Osteoblast (primary cell): ENCODE results near the gene TAF4. TPM values are rescaled to one million over a fixed set of nuclear protein-coding genes. Genes with fewer than 3 reads are reported as not detected.
"Not testable (repeated sequence)": the region's sequence is repeated elsewhere in the genome, so short reads cannot be mapped to it uniquely, and the experiment has no call there.

Source experiments
- DNase-seq: peaks from one replicate; pipeline ENCODE4 v3.0.0; 2011; ENCODE audit warnings: low spot score, mixed read lengths; ENCODE audit not compliant: insufficient read length; ENCODE audit errors: missing footprints
- H2AFZ ChIP-seq: 2 replicates; pipeline ENCODE4 v1.6.0; 2011; ENCODE audit warnings: mild to moderate bottlenecking, low read length
- H3K27ac ChIP-seq: 2 replicates; pipeline ENCODE4 v1.5.1; 2011; ENCODE audit warnings: mild to moderate bottlenecking, low read depth, low read length, moderate library complexity
- H3K27me3 ChIP-seq: 2 replicates; pipeline ENCODE4 v1.6.0; 2012; ENCODE audit warnings: mild to moderate bottlenecking, control low read depth, inconsistent platforms, low read length, moderate library complexity; ENCODE audit not compliant: insufficient read depth
- H3K36me3 ChIP-seq: 2 replicates; pipeline ENCODE4 v1.5.1; 2011; ENCODE audit warnings: mild to moderate bottlenecking, low read length, control low read depth, moderate library complexity; ENCODE audit not compliant: insufficient read depth
- H3K4me1 ChIP-seq: 2 replicates; pipeline ENCODE4 v1.5.1; 2011; ENCODE audit warnings: mild to moderate bottlenecking, low read length, control low read depth, moderate library complexity; ENCODE audit not compliant: insufficient read depth
- H3K4me2 ChIP-seq: 2 replicates; pipeline ENCODE4 v1.6.0; 2011; ENCODE audit warnings: mild to moderate bottlenecking, low read length; ENCODE audit not compliant: insufficient read depth
- H3K4me3 ChIP-seq: fragments of 200-600 bp; sonication (generic); 3 replicates; pipeline ENCODE4 v1.5.1; 2012; ENCODE audit warnings: mild to moderate bottlenecking, low read length, inconsistent platforms; ENCODE audit not compliant: insufficient read depth
- H3K79me2 ChIP-seq: 2 replicates; pipeline ENCODE4 v1.6.0; 2012; ENCODE audit warnings: mild to moderate bottlenecking, low read length, control low read depth, inconsistent platforms; ENCODE audit not compliant: insufficient read depth
- H3K9me3 ChIP-seq: 2 replicates; pipeline ENCODE4 v1.5.1; 2011; ENCODE audit warnings: low read depth, low read length, control low read depth
- H4K20me1 ChIP-seq: 2 replicates; pipeline ENCODE4 v1.6.0; 2012; ENCODE audit warnings: mild to moderate bottlenecking, low read length, control low read depth; ENCODE audit not compliant: insufficient read depth
- total RNA-seq: library from RNA; depleted of rRNA; stranded (reverse); fragments of >200 nt; gene quantifications from 2 replicates; pipeline ENCODE4 v1.2.3, GENCODE V29; 2012
- TF ChIP-seq, protein P1 (sequence below): IDR thresholded peaks from 2 replicates; pipeline ENCODE4 v1.5.1; 2011; ENCODE audit warnings: mild to moderate bottlenecking, low read depth, low read length, moderate library complexity; ENCODE audit errors: extremely low read depth

TAF4 gene
- total RNA-seq, 1 donor, result 4.3 TPM

DNA sequence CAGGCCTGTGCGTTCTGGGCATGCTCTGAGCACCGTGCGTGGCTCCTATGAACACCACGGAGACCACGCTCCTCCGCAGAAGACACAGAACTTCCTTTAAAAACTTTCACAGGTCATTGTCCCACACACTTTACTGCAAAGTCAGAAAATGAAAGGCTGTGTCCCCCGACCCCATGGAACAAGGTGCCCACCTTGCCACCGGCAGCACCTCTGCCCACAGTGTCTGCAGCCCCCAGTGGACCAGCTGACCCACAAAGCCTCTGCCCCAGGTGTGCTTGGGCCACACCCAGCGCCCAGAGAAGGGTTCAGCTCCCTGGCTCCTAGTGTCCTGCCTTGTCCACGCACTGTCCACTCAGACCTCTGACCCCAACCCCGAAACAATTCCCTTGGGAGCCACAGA lies 8.7 kb downstream of the TAF4 start:
- Histone ChIP-seq H3K36me3 (no peaks in the 10 kb centered on the region), H3K27me3 (no peaks in the 10 kb centered on the region), H3K4me2 (no peak overlapping the region), H3K27ac (no peak overlapping the region), H3K9me3 (no peaks in the 10 kb centered on the region), H3K4me1 (no peaks in the 10 kb centered on the region), H3K4me3 (no peak overlapping the region), H4K20me1 (peaks cover 30% of the 10 kb centered on the region), H2AFZ (no peak overlapping the region), H3K79me2 (peaks cover 84% of the 10 kb centered on the region)
- TF ChIP-seq, protein P1, sequence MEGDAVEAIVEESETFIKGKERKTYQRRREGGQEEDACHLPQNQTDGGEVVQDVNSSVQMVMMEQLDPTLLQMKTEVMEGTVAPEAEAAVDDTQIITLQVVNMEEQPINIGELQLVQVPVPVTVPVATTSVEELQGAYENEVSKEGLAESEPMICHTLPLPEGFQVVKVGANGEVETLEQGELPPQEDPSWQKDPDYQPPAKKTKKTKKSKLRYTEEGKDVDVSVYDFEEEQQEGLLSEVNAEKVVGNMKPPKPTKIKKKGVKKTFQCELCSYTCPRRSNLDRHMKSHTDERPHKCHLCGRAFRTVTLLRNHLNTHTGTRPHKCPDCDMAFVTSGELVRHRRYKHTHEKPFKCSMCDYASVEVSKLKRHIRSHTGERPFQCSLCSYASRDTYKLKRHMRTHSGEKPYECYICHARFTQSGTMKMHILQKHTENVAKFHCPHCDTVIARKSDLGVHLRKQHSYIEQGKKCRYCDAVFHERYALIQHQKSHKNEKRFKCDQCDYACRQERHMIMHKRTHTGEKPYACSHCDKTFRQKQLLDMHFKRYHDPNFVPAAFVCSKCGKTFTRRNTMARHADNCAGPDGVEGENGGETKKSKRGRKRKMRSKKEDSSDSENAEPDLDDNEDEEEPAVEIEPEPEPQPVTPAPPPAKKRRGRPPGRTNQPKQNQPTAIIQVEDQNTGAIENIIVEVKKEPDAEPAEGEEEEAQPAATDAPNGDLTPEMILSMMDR, result no peak
- DNase-seq, result no peak

DNA sequence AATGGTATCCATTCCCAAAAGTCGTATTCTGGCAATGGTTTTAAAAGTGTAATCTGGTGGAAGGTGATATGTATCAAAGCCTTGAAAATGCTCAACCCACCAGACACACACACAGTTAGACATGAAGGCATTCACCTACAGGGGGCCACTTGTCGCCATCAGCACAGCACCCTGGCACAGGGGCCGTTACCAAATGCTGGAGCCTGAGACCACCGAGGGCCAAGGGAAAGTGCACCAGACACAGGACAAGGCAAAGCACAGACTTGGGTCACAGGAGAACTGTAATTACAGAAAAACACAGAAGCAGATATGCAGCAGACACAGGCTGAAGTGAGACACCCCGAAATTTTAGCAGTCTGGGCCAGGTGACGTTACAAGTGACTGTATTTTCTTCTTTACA lies 9.3 kb downstream of the TAF4 start:
- TF ChIP-seq, protein P1, result no peak
- Histone ChIP-seq H3K79me2 (peaks cover 84% of the 10 kb centered on the region), H3K4me1 (no peaks in the 10 kb centered on the region), H3K36me3 (no peaks in the 10 kb centered on the region), H3K27me3 (no peaks in the 10 kb centered on the region), H3K27ac (no peak overlapping the region), H3K4me2 (no peak overlapping the region), H4K20me1 (peaks cover 29% of the 10 kb centered on the region), H2AFZ (no peak overlapping the region), H3K4me3 (no peak overlapping the region), H3K9me3 (no peaks in the 10 kb centered on the region)
- DNase-seq, result no peak

DNA sequence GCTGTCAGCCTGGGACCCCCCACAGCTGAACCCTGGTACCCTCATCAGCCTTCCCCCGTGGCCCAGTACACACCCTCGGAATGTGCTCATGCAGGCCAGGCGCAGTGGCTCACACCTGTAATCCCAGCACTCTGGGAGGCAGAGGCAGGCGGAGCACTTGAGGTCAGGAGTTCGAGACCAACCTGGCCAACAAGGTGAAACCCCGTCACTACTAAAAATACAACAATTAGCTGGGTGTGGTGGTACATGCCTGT lies 9.9 kb downstream of the TAF4 start:
- H3K9me3 ChIP-seq, H3K27ac ChIP-seq, H3K4me2 ChIP-seq, H3K4me1 ChIP-seq, H3K36me3 ChIP-seq, DNase-seq, H3K27me3 ChIP-seq, H3K4me3 ChIP-seq, H2AFZ ChIP-seq: not testable (repeated sequence)
- Histone ChIP-seq H4K20me1 (peaks cover 25% of the 10 kb centered on the region), H3K79me2 (peaks cover 84% of the 10 kb centered on the region)

DNA sequence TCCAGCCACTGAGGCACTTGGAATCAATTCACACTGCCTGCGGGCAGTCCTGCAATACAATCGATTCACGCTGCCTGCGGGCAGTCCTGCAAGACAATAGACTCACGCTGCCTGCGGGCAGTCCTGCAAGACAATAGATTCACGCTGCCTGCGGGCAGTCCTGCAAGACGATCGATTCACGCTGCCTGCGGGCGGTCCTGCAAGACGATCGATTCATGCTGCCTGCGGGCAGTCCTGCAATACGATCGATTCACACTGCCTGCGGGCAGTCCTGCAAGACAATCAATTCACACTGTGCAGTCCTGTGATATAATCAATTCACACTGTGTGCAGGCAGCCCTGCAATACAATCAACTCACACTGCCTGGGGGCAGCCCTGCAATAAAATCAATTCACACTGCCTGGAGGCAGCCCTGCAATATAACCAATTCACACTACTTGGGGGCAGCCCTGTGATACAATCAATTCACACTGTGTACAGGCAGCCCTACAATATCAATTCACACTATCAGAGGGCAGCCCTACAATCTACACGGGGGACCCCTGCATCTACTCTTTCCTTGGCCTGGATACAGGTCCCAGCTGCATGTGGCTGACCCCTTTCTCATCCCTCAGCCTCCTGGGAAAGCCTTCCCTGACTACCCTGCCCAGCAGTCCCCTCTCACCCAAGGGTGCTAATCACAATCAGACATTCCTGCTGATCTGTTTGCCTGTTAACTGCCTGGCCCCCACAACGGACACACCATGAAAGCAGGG lies 10.4 kb downstream of the TAF4 start:
- Histone ChIP-seq H3K36me3 (no peaks in the 10 kb centered on the region), H4K20me1 (peaks cover 22% of the 10 kb centered on the region), H3K27me3 (no peaks in the 10 kb centered on the region), H3K9me3 (no peaks in the 10 kb centered on the region), H3K4me1 (no peaks in the 10 kb centered on the region), H3K79me2 (peaks cover 84% of the 10 kb centered on the region), H2AFZ (no peak overlapping the region), H3K4me2 (no peak overlapping the region), H3K4me3 (no peak overlapping the region), H3K27ac (no peak overlapping the region)
- DNase-seq, result peak; percentile 65
- TF ChIP-seq, protein P1, result no peak
